SK-N-SH (cell line): ENCODE data around the gene MYO1D. TPM values are rescaled to one million over a fixed set of nuclear protein-coding genes. Genes with fewer than 3 reads are reported as not detected.

Experiments
- CTCF ChIA-PET: fragments of 300-600, 350-600 bp; formaldehyde crosslinking; extraction: SDS; loops from one replicate; lab custom pipeline; 2021; lab: Yijun Ruan, JAX
- POLR2A ChIA-PET: fragments of 350-600 bp; sonication (Branson Sonifier 250); formaldehyde crosslinking; extraction: SDS; loops from one replicate; lab custom pipeline; 2020; ENCODE audit warnings: antibody characterized with exemption, inconsistent platforms; lab: Yijun Ruan, JAX
- DNase-seq: peaks from one replicate; pipeline ENCODE4 v3.0.0; 2012
- H2AFZ ChIP-seq: fragments of 200-600 bp; sonication (generic); 2 replicates; pipeline ENCODE4 v1.8.1; 2016; ENCODE audit warnings: antibody characterized with exemption, mild to moderate bottlenecking, low read depth
- H3F3A ChIP-seq: fragments of 200-600 bp; sonication (generic); replicated peaks from 2 replicates; pipeline ENCODE3; 2016; ENCODE audit warnings: antibody characterized with exemption, mild to moderate bottlenecking; ENCODE audit not compliant: insufficient read depth
- H3K27ac ChIP-seq, 2 experiments: fragments of 200-500 bp in 1 of 2; fragments of 200-600 bp in 1 of 2; sonication (Bioruptor generic) in 1 of 2; sonication (generic), shearing (Covaris generic) in 1 of 2; 2 replicates each; pipeline versions ENCODE4 v1.5.1 to v1.6.1; 2014 to 2016; ENCODE audit warnings: low read depth in 2 of 2, inconsistent platforms in 1 of 2, low read length in 1 of 2, mild to moderate bottlenecking in 1 of 2, mixed read lengths in 1 of 2
- H3K27me3 ChIP-seq: fragments of 200-600 bp; sonication (generic), shearing (Covaris generic); 2 replicates; pipeline ENCODE4 v1.6.1; 2016; ENCODE audit warnings: mixed run types; ENCODE audit not compliant: insufficient read depth
- H3K36me3 ChIP-seq, 2 experiments: fragments of 200-500 bp in 1 of 2; fragments of 200-600 bp in 1 of 2; sonication (Bioruptor generic) in 1 of 2; sonication (generic) in 1 of 2; replicated peaks in 1 of 2; 2 replicates each; pipeline versions ENCODE3 to v1.5.1; 2014 to 2016; ENCODE audit warnings: low read length in 1 of 2, mild to moderate bottlenecking in 1 of 2; ENCODE audit not compliant: insufficient read depth in 2 of 2, control insufficient read depth in 1 of 2
- H3K4me1 ChIP-seq, 2 experiments: fragments of 200-500 bp in 1 of 2; fragments of 200-600 bp in 1 of 2; sonication (Bioruptor generic) in 1 of 2; sonication (generic), shearing (Covaris generic) in 1 of 2; 2 replicates each; pipeline versions ENCODE4 v1.5.1 to v1.6.1; 2014 to 2016; ENCODE audit warnings: low read depth in 1 of 2, low read length in 1 of 2, mixed run types in 1 of 2; ENCODE audit not compliant: insufficient read depth in 2 of 2, control insufficient read depth in 1 of 2
- H3K4me2 ChIP-seq: fragments of 200-600 bp; sonication (generic), shearing (Covaris generic); 2 replicates; pipeline ENCODE4 v1.6.1; 2017; ENCODE audit warnings: mixed run types
- H3K4me3 ChIP-seq, 2 experiments: fragments of 200-500 bp in 1 of 2; fragments of 200-600 bp in 1 of 2; sonication (Bioruptor generic) in 1 of 2; sonication (generic), shearing (Covaris generic) in 1 of 2; 2 replicates each; pipeline versions ENCODE4 v1.5.1 to v1.8.1; 2014 to 2016; ENCODE audit warnings: low read depth in 2 of 2, inconsistent platforms in 1 of 2, low read length in 1 of 2, mild to moderate bottlenecking in 1 of 2, mixed read lengths in 1 of 2, moderate library complexity in 1 of 2
- H3K79me2 ChIP-seq: fragments of 200-600 bp; sonication (generic); 2 replicates; pipeline ENCODE4 v1.8.1; 2017; ENCODE audit warnings: mild to moderate bottlenecking; ENCODE audit not compliant: insufficient read depth
- H3K9ac ChIP-seq: fragments of 200-600 bp; sonication (generic); 2 replicates; pipeline ENCODE4 v1.6.1; 2017; ENCODE audit warnings: mixed run types
- H3K9me2 ChIP-seq: fragments of 200-600 bp; sonication (generic); 2 replicates; pipeline ENCODE4 v1.6.1; 2017; ENCODE audit warnings: mixed run types
- H3K9me3 ChIP-seq: fragments of 200-600 bp; sonication (generic); 2 replicates; pipeline ENCODE4 v1.6.1; 2017; ENCODE audit warnings: mixed run types, mild to moderate bottlenecking, moderate library complexity
- H4K20me1 ChIP-seq: fragments of 200-600 bp; sonication (generic); 2 replicates; pipeline ENCODE4 v1.6.1; 2017; ENCODE audit warnings: mild to moderate bottlenecking, mixed run types; ENCODE audit not compliant: insufficient read depth
- CHD2 ChIP-seq: fragments of 150-350 bp; IDR thresholded peaks from 2 replicates; pipeline ENCODE4 v1.6.1; 2018; ENCODE audit warnings: low read length; ENCODE audit not compliant: partially characterized antibody
- ELF1 ChIP-seq: IDR thresholded peaks from 2 replicates; pipeline ENCODE4 v1.4.0; 2012
- FOSL2 ChIP-seq: IDR thresholded peaks from 2 replicates; pipeline ENCODE4 v1.4.0; 2012; ENCODE audit warnings: low read depth, mild to moderate bottlenecking, moderate library complexity, borderline replicate concordance
- FOXJ3 ChIP-seq: sonication (generic); formaldehyde crosslinking; IDR thresholded peaks from 2 replicates; pipeline ENCODE4 v1.5.1; 2020; ENCODE audit warnings: mild to moderate bottlenecking, missing genetic modification reagents
- GATA2 ChIP-seq: sonication (generic); formaldehyde crosslinking; IDR thresholded peaks from 2 replicates; pipeline ENCODE4 v1.5.0; 2020; ENCODE audit warnings: mild to moderate bottlenecking, missing genetic modification reagents
- JUND ChIP-seq: IDR thresholded peaks from 2 replicates; pipeline ENCODE4 v1.4.0; 2012
- MEF2A ChIP-seq: IDR thresholded peaks from 2 replicates; pipeline ENCODE4 v1.4.0; 2012; ENCODE audit warnings: low read depth, borderline replicate concordance
- MXI1 ChIP-seq: IDR thresholded peaks from 2 replicates; pipeline ENCODE4 v1.6.1; 2012; ENCODE audit warnings: mild to moderate bottlenecking, low read depth, low read length, improper control_type of control experiment
- NFIC ChIP-seq: IDR thresholded peaks from 2 replicates; pipeline ENCODE4 v1.4.0; 2012; ENCODE audit warnings: borderline replicate concordance
- NRF1 ChIP-seq: IDR thresholded peaks from 2 replicates; pipeline ENCODE4 v1.6.1; 2012; ENCODE audit warnings: low read depth, mild to moderate bottlenecking, low read length
- POLR2AphosphoS5 ChIP-seq: IDR thresholded peaks from 2 replicates; pipeline ENCODE4 v1.6.1; 2012; ENCODE audit warnings: low read depth, low read length
- RAD21 ChIP-seq: IDR thresholded peaks from 2 replicates; pipeline ENCODE4 v1.6.1; 2012; ENCODE audit warnings: mild to moderate bottlenecking, low read length
- RCOR1 ChIP-seq: fragments of 150-350 bp; IDR thresholded peaks from 2 replicates; pipeline ENCODE4 v1.6.1; 2017; ENCODE audit warnings: antibody characterized with exemption, low read length
- RFX5 ChIP-seq: IDR thresholded peaks from 2 replicates; pipeline ENCODE4 v1.6.1; 2012; ENCODE audit warnings: mild to moderate bottlenecking, improper control_type of control experiment, low read length
- RXRA ChIP-seq: IDR thresholded peaks from 2 replicates; pipeline ENCODE4 v1.4.0; 2012; ENCODE audit warnings: low read depth, mild to moderate bottlenecking, borderline replicate concordance
- SIN3A ChIP-seq: IDR thresholded peaks from 2 replicates; pipeline ENCODE4 v1.6.1; 2012; ENCODE audit warnings: low read depth, mild to moderate bottlenecking, low read length, moderate library complexity, borderline replicate concordance
- TAF1 ChIP-seq: IDR thresholded peaks from 2 replicates; pipeline ENCODE4 v1.6.1; 2012; ENCODE audit warnings: low read depth, mild to moderate bottlenecking, low read length, moderate library complexity, borderline replicate concordance
- TCF12 ChIP-seq: IDR thresholded peaks from 2 replicates; pipeline ENCODE4 v1.4.0; 2012
- TEAD4 ChIP-seq: IDR thresholded peaks from 2 replicates; pipeline ENCODE4 v1.4.0; 2012; ENCODE audit warnings: mild to moderate bottlenecking, borderline replicate concordance; ENCODE audit not compliant: insufficient read depth
- YY1 ChIP-seq: IDR thresholded peaks from 2 replicates; pipeline ENCODE4 v1.4.0; 2012; ENCODE audit warnings: low read depth, mild to moderate bottlenecking
- WGBS: methylation state at CpG from one replicate; pipeline ENCODE4 v1.1.6; 2017; ENCODE audit warnings: low lambda C conversion rate; 5-methylcytosine and 5-hydroxymethylcytosine counted together
- polyA plus RNA-seq, 3 experiments: library from polyadenylated mRNA; depleted of rRNA; stranded (reverse); fragments of >200 nt; gene quantifications; 2 replicates each; pipeline ENCODE4 v1.2.3, GENCODE V29; 2012
- TF ChIP-seq, protein P1 (sequence below): fragments of 200-600 bp; sonication (generic); IDR thresholded peaks from 2 replicates; pipeline ENCODE4 v1.6.1; 2017; ENCODE audit warnings: antibody characterized with exemption, mild to moderate bottlenecking, moderate library complexity
- TF ChIP-seq, protein P2 (sequence below): IDR thresholded peaks from 2 replicates; pipeline ENCODE4 v1.4.0; 2012; ENCODE audit warnings: low read depth, borderline replicate concordance
- TF ChIP-seq, protein P3 (sequence below): fragments of 150-350 bp; IDR thresholded peaks from 2 replicates; pipeline ENCODE4 v1.6.1; 2017; ENCODE audit warnings: antibody characterized with exemption, low read length, low read depth, borderline replicate concordance
- TF ChIP-seq, protein P4 (sequence below): IDR thresholded peaks from 2 replicates; pipeline ENCODE4; 2012

The MYO1D gene
- polyA plus RNA-seq, 1 of the 3 experiments (the other 2 are of a cell fraction), result 20.4 TPM

DNA sequence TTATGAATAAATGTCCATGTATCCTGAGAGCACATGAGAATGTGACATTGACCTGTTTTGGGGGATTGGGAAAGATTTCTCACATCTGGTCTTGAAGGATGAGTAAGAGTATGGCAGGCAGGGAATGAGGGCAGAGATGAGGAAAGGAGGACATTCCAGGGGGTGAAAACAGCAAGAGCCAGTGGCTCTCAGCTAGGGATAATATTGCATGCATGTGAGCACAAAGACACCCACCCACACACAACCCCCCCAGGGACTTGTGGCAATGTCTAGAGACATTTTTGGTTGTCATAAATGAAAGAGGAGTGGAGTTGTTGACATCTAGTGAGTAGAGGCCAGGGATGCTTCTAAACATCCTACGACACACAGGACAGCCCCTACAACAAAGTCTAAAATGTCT, 6.0 kb downstream of the MYO1D start:
- Histone ChIP-seq H3K27me3 (no peaks in the 10 kb centered on the region), H3K9ac (no peak overlapping the region), H3K9me2 (no peaks in the 10 kb centered on the region), H3F3A (peaks cover 4% of the 10 kb centered on the region), H3K9me3 (no peaks in the 10 kb centered on the region), H3K4me2 (no peak overlapping the region), H3K27ac (no peak overlapping the region), H4K20me1 (peaks cover 8% of the 10 kb centered on the region), H3K4me1 (peaks cover 0 to 2% of the 10 kb centered on the region in 2 experiments; a peak in 2 of 4 replicates), H3K4me3 (no peak overlapping the region), H2AFZ (no peak overlapping the region), H3K79me2 (peaks cover 57% of the 10 kb centered on the region), H3K36me3 (no peaks in the 10 kb centered on the region)
- ChIA-PET POLR2A (no interaction called here), CTCF (no interaction called here)
- TF ChIP-seq RFX5 (no peak), TEAD4 (no peak), CHD2 (no peak), POLR2AphosphoS5 (no peak), RXRA (no peak), TAF1 (no peak), SIN3A (no peak), RAD21 (no peak), MXI1 (no peak), TCF12 (no peak), FOXJ3 (no peak), ELF1 (no peak), MEF2A (no peak), RCOR1 (no peak), YY1 (no peak), FOSL2 (no peak)
- TF ChIP-seq, protein P1, sequence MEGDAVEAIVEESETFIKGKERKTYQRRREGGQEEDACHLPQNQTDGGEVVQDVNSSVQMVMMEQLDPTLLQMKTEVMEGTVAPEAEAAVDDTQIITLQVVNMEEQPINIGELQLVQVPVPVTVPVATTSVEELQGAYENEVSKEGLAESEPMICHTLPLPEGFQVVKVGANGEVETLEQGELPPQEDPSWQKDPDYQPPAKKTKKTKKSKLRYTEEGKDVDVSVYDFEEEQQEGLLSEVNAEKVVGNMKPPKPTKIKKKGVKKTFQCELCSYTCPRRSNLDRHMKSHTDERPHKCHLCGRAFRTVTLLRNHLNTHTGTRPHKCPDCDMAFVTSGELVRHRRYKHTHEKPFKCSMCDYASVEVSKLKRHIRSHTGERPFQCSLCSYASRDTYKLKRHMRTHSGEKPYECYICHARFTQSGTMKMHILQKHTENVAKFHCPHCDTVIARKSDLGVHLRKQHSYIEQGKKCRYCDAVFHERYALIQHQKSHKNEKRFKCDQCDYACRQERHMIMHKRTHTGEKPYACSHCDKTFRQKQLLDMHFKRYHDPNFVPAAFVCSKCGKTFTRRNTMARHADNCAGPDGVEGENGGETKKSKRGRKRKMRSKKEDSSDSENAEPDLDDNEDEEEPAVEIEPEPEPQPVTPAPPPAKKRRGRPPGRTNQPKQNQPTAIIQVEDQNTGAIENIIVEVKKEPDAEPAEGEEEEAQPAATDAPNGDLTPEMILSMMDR, result no peak
- DNase-seq, result no peak
- 100% methylated on average over 1 of the region's 1 CpG for WGBS

DNA sequence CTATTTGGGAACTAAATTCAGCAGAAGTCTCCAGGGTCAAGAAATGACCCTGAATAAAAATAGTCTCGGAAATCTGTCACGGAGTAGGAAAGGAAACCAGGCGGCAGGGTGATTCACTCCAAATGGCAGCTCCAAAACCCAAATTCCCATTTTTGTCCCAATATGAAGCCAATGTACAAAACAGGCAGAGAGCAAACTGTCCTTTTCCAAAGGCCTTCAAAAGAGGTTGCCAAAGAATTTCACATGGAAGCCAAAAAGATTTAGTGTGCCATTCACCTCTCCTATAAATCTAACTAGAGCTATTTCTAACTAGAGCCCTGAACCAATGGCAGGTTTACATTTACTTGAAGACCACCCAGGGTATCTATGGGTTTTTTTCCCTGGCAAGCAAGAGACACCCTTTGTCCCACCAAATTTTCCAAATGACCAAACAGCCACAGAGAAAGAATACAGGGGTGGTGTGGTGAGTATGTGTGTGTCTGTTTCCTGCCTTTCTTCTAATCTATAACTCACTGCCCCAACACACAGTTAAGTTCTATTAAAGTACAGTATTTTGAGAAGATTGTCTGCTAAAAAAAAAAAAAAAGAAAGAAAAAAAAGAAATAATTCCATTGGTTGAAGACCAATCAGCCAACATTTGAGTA, 6.8 kb downstream of the MYO1D start:
- H3K4me3 ChIP-seq, result no peak overlapping the region
- H4K20me1 ChIP-seq, result peaks cover 8% of the 10 kb centered on the region
- no peak overlapping the region for H2AFZ ChIP-seq
- no peak for TF ChIP-seq NRF1
- TF ChIP-seq, protein P2, sequence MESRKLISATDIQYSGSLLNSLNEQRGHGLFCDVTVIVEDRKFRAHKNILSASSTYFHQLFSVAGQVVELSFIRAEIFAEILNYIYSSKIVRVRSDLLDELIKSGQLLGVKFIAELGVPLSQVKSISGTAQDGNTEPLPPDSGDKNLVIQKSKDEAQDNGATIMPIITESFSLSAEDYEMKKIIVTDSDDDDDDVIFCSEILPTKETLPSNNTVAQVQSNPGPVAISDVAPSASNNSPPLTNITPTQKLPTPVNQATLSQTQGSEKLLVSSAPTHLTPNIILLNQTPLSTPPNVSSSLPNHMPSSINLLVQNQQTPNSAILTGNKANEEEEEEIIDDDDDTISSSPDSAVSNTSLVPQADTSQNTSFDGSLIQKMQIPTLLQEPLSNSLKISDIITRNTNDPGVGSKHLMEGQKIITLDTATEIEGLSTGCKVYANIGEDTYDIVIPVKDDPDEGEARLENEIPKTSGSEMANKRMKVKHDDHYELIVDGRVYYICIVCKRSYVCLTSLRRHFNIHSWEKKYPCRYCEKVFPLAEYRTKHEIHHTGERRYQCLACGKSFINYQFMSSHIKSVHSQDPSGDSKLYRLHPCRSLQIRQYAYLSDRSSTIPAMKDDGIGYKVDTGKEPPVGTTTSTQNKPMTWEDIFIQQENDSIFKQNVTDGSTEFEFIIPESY, result no peak
- TF ChIP-seq NFIC, result no peak
- TF ChIP-seq, protein P3, sequence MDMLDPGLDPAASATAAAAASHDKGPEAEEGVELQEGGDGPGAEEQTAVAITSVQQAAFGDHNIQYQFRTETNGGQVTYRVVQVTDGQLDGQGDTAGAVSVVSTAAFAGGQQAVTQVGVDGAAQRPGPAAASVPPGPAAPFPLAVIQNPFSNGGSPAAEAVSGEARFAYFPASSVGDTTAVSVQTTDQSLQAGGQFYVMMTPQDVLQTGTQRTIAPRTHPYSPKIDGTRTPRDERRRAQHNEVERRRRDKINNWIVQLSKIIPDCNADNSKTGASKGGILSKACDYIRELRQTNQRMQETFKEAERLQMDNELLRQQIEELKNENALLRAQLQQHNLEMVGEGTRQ, result no peak
- TF ChIP-seq TCF12, result peak; percentile 37; the same call in 1 of the 2 replicates
- no peak for TF ChIP-seq YY1
- TF ChIP-seq JUND, result no peak
- no peak for TF ChIP-seq SIN3A
- TF ChIP-seq, protein P4, sequence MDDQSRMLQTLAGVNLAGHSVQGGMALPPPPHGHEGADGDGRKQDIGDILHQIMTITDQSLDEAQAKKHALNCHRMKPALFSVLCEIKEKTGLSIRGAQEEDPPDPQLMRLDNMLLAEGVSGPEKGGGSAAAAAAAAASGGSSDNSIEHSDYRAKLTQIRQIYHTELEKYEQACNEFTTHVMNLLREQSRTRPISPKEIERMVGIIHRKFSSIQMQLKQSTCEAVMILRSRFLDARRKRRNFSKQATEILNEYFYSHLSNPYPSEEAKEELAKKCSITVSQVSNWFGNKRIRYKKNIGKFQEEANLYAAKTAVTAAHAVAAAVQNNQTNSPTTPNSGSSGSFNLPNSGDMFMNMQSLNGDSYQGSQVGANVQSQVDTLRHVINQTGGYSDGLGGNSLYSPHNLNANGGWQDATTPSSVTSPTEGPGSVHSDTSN, result peak; percentile 21; the same call in 1 of the 2 replicates
- TF ChIP-seq MEF2A, result peak; percentile 42; the same call in 1 of the 2 replicates
- TF ChIP-seq TAF1, result no peak
- TF ChIP-seq GATA2 (CRISPR knock-in tag), result no peak
- H3K27me3 ChIP-seq, result no peaks in the 10 kb centered on the region
- no peak for DNase-seq
- ChIA-PET POLR2A (no interaction called here), CTCF (interaction anchor here (4.0 kb wide), 1 partner anchor 87 kb away, joined by 15 read pairs; no protein-coding TSS in a partner anchor)
- H3K4me1 ChIP-seq, result no peaks in the 10 kb centered on the region
- peak overlapping the region in 1 of 2 experiments; percentile 27; a peak in 1 of 4 replicates for H3K27ac ChIP-seq
- H3K9ac ChIP-seq, result no peak overlapping the region
- H3K36me3 ChIP-seq, result no peaks in the 10 kb centered on the region
- peaks cover 4% of the 10 kb centered on the region for H3F3A ChIP-seq
- WGBS, result 63% methylated on average over 3 of the region's 3 CpGs
- peak overlapping the region; percentile 13; the same call in 1 of the 2 replicates for H3K4me2 ChIP-seq
- H3K9me2 ChIP-seq, result no peaks in the 10 kb centered on the region
- no peaks in the 10 kb centered on the region for H3K9me3 ChIP-seq
- peaks cover 58% of the 10 kb centered on the region for H3K79me2 ChIP-seq
